ENCODE data around the gene ATP4B. TPM values are rescaled to one million over a fixed set of nuclear protein-coding genes. Genes with fewer than 3 reads are reported as not detected.

ATP4B gene
- total and polyA plus RNA-seq, 2 donors (not counting 3 experiments of a cell fraction or from before 2014, with no cell fraction given): 0.06 TPM; not detected in 1

DNA sequence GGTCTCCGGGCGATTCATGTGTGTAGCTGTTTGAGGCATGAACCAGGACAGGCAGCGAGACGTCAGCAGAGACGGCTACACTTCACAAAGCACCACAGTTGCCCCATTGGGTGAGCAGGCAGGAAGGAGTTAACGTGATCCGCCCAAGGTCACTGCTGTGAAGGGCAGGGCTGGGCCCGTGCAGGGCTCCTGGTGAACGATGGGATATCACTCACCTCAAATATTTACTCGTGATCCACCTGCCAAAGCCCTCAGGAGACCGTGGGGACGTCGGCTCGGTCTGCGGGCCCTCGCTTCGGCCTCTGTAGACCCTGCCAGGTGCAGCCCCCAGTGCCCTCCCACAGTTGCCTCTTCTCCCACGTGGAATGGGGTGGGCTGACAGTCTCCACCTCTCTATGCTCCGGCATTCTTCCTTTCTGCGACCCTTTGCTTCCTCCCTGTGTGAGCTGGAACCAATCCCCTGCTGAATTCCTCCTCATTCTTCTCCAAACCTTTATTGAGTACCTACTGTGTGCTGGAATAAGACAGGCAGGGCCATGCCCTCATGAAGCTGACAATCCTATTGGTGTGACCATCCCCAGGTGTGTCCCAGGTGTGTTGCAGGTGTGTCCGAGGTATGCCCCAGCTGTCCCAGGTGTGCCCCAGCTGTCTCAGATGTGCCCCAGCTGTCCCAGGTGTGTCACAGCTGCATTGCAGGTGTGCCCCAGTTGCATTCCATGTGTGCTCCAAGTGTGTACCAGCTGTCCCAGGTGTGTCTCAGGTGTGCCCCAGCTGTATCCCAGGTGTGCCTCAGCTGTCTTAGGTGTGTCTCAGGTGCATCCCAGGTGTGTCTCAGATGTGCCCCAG is 7.0 kb upstream of the ATP4B start:
- TF ChIP-seq, protein P1, sequence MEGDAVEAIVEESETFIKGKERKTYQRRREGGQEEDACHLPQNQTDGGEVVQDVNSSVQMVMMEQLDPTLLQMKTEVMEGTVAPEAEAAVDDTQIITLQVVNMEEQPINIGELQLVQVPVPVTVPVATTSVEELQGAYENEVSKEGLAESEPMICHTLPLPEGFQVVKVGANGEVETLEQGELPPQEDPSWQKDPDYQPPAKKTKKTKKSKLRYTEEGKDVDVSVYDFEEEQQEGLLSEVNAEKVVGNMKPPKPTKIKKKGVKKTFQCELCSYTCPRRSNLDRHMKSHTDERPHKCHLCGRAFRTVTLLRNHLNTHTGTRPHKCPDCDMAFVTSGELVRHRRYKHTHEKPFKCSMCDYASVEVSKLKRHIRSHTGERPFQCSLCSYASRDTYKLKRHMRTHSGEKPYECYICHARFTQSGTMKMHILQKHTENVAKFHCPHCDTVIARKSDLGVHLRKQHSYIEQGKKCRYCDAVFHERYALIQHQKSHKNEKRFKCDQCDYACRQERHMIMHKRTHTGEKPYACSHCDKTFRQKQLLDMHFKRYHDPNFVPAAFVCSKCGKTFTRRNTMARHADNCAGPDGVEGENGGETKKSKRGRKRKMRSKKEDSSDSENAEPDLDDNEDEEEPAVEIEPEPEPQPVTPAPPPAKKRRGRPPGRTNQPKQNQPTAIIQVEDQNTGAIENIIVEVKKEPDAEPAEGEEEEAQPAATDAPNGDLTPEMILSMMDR (IDR thresholded peaks at IDR 0.05; ENCODE audit: extremely low read depth in 1 of 2, insufficient read depth in 1 of 2, low read depth in 1 of 2, low read length in 2 of 2): no peak
- TF ChIP-seq, protein P2, sequence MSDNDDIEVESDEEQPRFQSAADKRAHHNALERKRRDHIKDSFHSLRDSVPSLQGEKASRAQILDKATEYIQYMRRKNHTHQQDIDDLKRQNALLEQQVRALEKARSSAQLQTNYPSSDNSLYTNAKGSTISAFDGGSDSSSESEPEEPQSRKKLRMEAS (IDR thresholded peaks at IDR 0.05; ENCODE audit: insufficient read depth, insufficient read length): no peak
- TF ChIP-seq MYC (IDR thresholded peaks at IDR 0.05; ENCODE audit: low read depth, low read length) (no peak), POLR2A (IDR thresholded peaks at IDR 0.05; ENCODE audit: low read depth, low read length) (no peak), JUN (IDR thresholded peaks at IDR 0.05; ENCODE audit: borderline replicate concordance, insufficient read depth, insufficient read length, low read depth) (no peak), POLR2AphosphoS5 (IDR thresholded peaks at IDR 0.05; ENCODE audit: insufficient read depth, low read depth, low read length) (no peak), EZH2 (IDR thresholded peaks at IDR 0.05; ENCODE audit: borderline replicate concordance, low read depth, low read length, severe bottlenecking) (no peak), GATA2 (IDR thresholded peaks at IDR 0.05; ENCODE audit: insufficient read depth, insufficient read length, low read depth, low read length) (no peak), FOS (IDR thresholded peaks at IDR 0.05; ENCODE audit: borderline replicate concordance, insufficient read depth, low read length) (no peak)
- H3K9ac ChIP-seq (replicated peaks; ENCODE audit: extremely low read depth, insufficient read depth, low read length): no peak overlapping the region
- no peaks in the 10 kb centered on the region for H3K9me3 ChIP-seq (replicated peaks; ENCODE audit: control insufficient read depth, insufficient read depth, low read length)
- no TSS peak for BruUV-seq (replicated peaks)
- H3K27ac ChIP-seq (ENCODE audit: insufficient read depth, low read depth, low read length): no peak overlapping the region
- H3K4me2 ChIP-seq (ENCODE audit: insufficient read depth, low read length): no peak overlapping the region
- ChIA-PET POLR2A (no interaction called here), CTCF (no interaction called here)
- H3K27me3 ChIP-seq (ENCODE audit: control insufficient read depth in 2 of 2, insufficient read depth in 2 of 2, low read length in 2 of 2): peaks cover 2 to 6% of the 10 kb centered on the region in 2 experiments
- H4K20me1 ChIP-seq (replicated peaks; ENCODE audit: control insufficient read depth, extremely low read depth, insufficient read depth, low read length): no peaks in the 10 kb centered on the region
- no peaks in the 10 kb centered on the region for H3K36me3 ChIP-seq (ENCODE audit: control insufficient read depth in 2 of 2, extremely low read depth in 1 of 2, insufficient read depth in 2 of 2, low read length in 2 of 2)
- no peaks in the 10 kb centered on the region for H3K4me1 ChIP-seq (ENCODE audit: control insufficient read depth, extremely low read depth, insufficient read depth, low read length)
- H3K4me3 ChIP-seq (replicated peaks in 1 of 3; ENCODE audit: insufficient read depth in 1 of 3, low read depth in 1 of 3, low read length in 3 of 3): no peak overlapping the region
- intact Hi-C loops (cut with micrococcal nuclease) (no loop called here), dilution Hi-C loops (cut with MboI; ENCODE audit: extremely low pct_ligation_motif_present, low sequenced_read_pairs) (no loop called here)
- no peak for DNase-seq (ENCODE audit: low read depth, low spot score)
- no peak overlapping the region for H2AFZ ChIP-seq (ENCODE audit: low read depth, low read length)
- no peaks in the 10 kb centered on the region for H3K9me1 ChIP-seq (replicated peaks; ENCODE audit: control insufficient read depth, extremely low read depth, insufficient read depth, low read length)
- FAIRE-seq: no peak
- no peaks in the 10 kb centered on the region for H3K79me2 ChIP-seq (ENCODE audit: control insufficient read depth, insufficient read depth, low read length)

All from endothelial cell of umbilical vein (primary cell).